22Rv1 (cell line): ENCODE measurements around the gene PLCB4.

Experiments used
- CTCF ChIP-seq: fragments of 450-650 bp; IDR thresholded peaks from 2 replicates; pipeline ENCODE4 v1.5.1; 2017; ENCODE audit warnings: mild to moderate bottlenecking
- ZFX ChIP-seq: fragments of 450-650 bp; IDR thresholded peaks from 2 replicates; pipeline ENCODE4 v1.6.1; 2017; ENCODE audit warnings: antibody characterized with exemption, borderline replicate concordance

- TF ChIP-seq CTCF (no peak), ZFX (no peak)
Observed at GRCh38 chr20:9269280-9269971, 200.5 kb downstream of the PLCB4 start.
